HCT116 (cell line): ENCODE results near the gene DDX39B. TPM values are rescaled to one million over a fixed set of nuclear protein-coding genes. Genes with fewer than 3 reads are reported as not detected.

Experiments
- ATAC-seq: fragments of 200-7000 bp; cut with Tn5 transposase; 2 replicates; pipeline ENCODE4 v1.9.1; 2020; ENCODE audit warnings: mild to moderate bottlenecking, moderate library complexity
- BruUV-seq: library from RNA; stranded (reverse); fragments of 400-500 nt; replicated peaks from 2 replicates; lab custom pipeline; 2021; lab: Mats Ljungman, UMichigan
- CTCF ChIA-PET: fragments of 300-600 bp; sonication (Branson Sonifier 250); formaldehyde crosslinking; loops from one replicate; lab custom pipeline; 2021; ENCODE audit warnings: antibody characterized with exemption; lab: Charles Lee
- POLR2A ChIA-PET: fragments of 300-600, 350-600 bp; sonication (Branson Sonifier 250); formaldehyde crosslinking; loops from one replicate; lab custom pipeline; 2021; ENCODE audit warnings: antibody characterized with exemption; lab: Charles Lee
- RAD21 ChIA-PET, 2 experiments: fragments of 300-600 bp; sonication (Branson Sonifier 250); formaldehyde crosslinking; loops; one replicate each; lab custom pipeline; 2023; ENCODE audit warnings: low total read pairs in 2 of 2; ENCODE audit not compliant: uncharacterized antibody in 2 of 2, unreplicated experiment in 2 of 2, low non-redundant PET in 1 of 2; lab: Charles Lee
- DNase-seq: peaks from one replicate; pipeline ENCODE4 v3.0.0-alpha.2; 2010; ENCODE audit warnings: low read depth, low spot score
- H2AFZ ChIP-seq: fragments of 200-600 bp; shearing (Covaris generic), sonication (generic); 2 replicates; pipeline ENCODE4 v1.6.1; 2017; ENCODE audit warnings: low read depth, mixed run types, mixed read lengths, antibody characterized with exemption, low read length; ENCODE audit not compliant: poor library complexity, severe bottlenecking
- H3K27ac ChIP-seq: 2 replicates; pipeline ENCODE4 v1.5.1; 2012; ENCODE audit warnings: low read depth, low read length
- H3K27me3 ChIP-seq: fragments of 200-600 bp; sonication (generic); 2 replicates; pipeline ENCODE4 v1.6.1; 2016; ENCODE audit warnings: mixed run types, low read length, mixed read lengths; ENCODE audit not compliant: insufficient read depth
- H3K36me3 ChIP-seq, 2 experiments: fragments of 200-500 bp in 1 of 2; fragments of 200-600 bp in 1 of 2; sonication (Bioruptor generic) in 1 of 2; sonication (generic) in 1 of 2; 2 replicates each; pipeline versions ENCODE4 v1.5.1 to v1.6.1; 2014 to 2016; ENCODE audit warnings: low read length in 2 of 2, inconsistent platforms in 1 of 2, mixed read lengths in 1 of 2, mixed run types in 1 of 2; ENCODE audit not compliant: insufficient read depth in 2 of 2, control insufficient read depth in 1 of 2
- H3K4me1 ChIP-seq, 2 experiments: fragments of 200-600 bp in 1 of 2; sonication (generic) in 1 of 2; 2 replicates each; pipeline versions ENCODE4 v1.5.1 to v1.6.1; 2012 to 2017; ENCODE audit warnings: low read length in 2 of 2, inconsistent platforms in 1 of 2, mild to moderate bottlenecking in 1 of 2, mixed read lengths in 1 of 2, mixed run types in 1 of 2, moderate library complexity in 1 of 2; ENCODE audit not compliant: insufficient read depth in 2 of 2, control insufficient read depth in 1 of 2
- H3K4me2 ChIP-seq: fragments of 200-600 bp; sonication (generic); 2 replicates; pipeline ENCODE4 v1.6.1; 2017; ENCODE audit warnings: mixed run types, low read length, mixed read lengths
- H3K4me3 ChIP-seq, 2 experiments: fragments of 200-600 bp in 1 of 2; sonication (generic) in 1 of 2; replicated peaks in 1 of 2; 2 replicates each; pipeline ENCODE4 v1.5.1; 2011 to 2016; ENCODE audit warnings: low read length in 2 of 2, control low read depth in 1 of 2, low read depth in 1 of 2, mild to moderate bottlenecking in 1 of 2, mixed read lengths in 1 of 2, mixed run types in 1 of 2
- H3K79me2 ChIP-seq: fragments of 200-600 bp; sonication (generic); 2 replicates; pipeline ENCODE4 v1.6.1; 2017; ENCODE audit warnings: mild to moderate bottlenecking, mixed run types, low read length, moderate library complexity, mixed read lengths; ENCODE audit not compliant: insufficient read depth
- H3K9ac ChIP-seq: fragments of 200-600 bp; sonication (generic); 2 replicates; pipeline ENCODE4 v1.6.1; 2016; ENCODE audit warnings: low read length, mixed read lengths
- H3K9me2 ChIP-seq: fragments of 200-600 bp; sonication (generic), shearing (Covaris generic); 2 replicates; pipeline ENCODE4 v1.6.1; 2017; ENCODE audit warnings: mixed run types, mild to moderate bottlenecking, moderate library complexity; ENCODE audit not compliant: insufficient read depth
- H3K9me3 ChIP-seq, 2 experiments: fragments of 200-500 bp in 1 of 2; fragments of 200-600 bp in 1 of 2; sonication (Bioruptor generic) in 1 of 2; sonication (generic) in 1 of 2; 2 replicates each; pipeline ENCODE4 v1.6.1; 2014 to 2017; ENCODE audit warnings: low read length in 2 of 2, mixed read lengths in 2 of 2, inconsistent platforms in 1 of 2, low read depth in 1 of 2, mild to moderate bottlenecking in 1 of 2, mixed run types in 1 of 2, moderate library complexity in 1 of 2; ENCODE audit not compliant: control insufficient read depth in 1 of 2, insufficient read depth in 1 of 2
- H4K20me1 ChIP-seq: fragments of 200-600 bp; sonication (generic), shearing (Covaris generic); 2 replicates; pipeline ENCODE4 v1.6.1; 2017; ENCODE audit warnings: mixed run types, mild to moderate bottlenecking, moderate library complexity; ENCODE audit not compliant: insufficient read depth
- CTCF ChIP-seq, 3 experiments: fragments of 200-600 bp in 1 of 3; sonication (generic) in 1 of 3; IDR thresholded peaks in 2 of 3; conservative IDR thresholded peaks in 1 of 3; 2 replicates each; pipeline ENCODE4 v1.5.1; 2012 to 2017; ENCODE audit warnings: low read depth in 2 of 3, low read length in 2 of 3, antibody characterized with exemption in 1 of 3, borderline replicate concordance in 1 of 3, control low read depth in 1 of 3, mild to moderate bottlenecking in 1 of 3, mixed read lengths in 1 of 3, mixed run types in 1 of 3, moderate library complexity in 1 of 3; ENCODE audit not compliant: insufficient read depth in 1 of 3
- EGR1 ChIP-seq: IDR thresholded peaks from 2 replicates; pipeline ENCODE4 v1.6.1; 2012; ENCODE audit warnings: low read depth
- ELF1 ChIP-seq: IDR thresholded peaks from 2 replicates; pipeline ENCODE4 v1.6.1; 2012; ENCODE audit warnings: low read depth, borderline replicate concordance
- EZH2 ChIP-seq: fragments of 200-600 bp; sonication (generic); IDR thresholded peaks from 2 replicates; pipeline ENCODE4 v1.6.1; 2017; ENCODE audit warnings: antibody characterized with exemption, mixed run types
- EZH2phosphoT487 ChIP-seq: fragments of 200-600 bp; IDR thresholded peaks from 2 replicates; pipeline ENCODE4 v1.6.1; 2018; ENCODE audit warnings: antibody characterized with exemption, borderline replicate concordance
- POLR2A ChIP-seq: IDR thresholded peaks from 2 replicates; pipeline ENCODE4 v1.7.0; 2011; ENCODE audit warnings: borderline replicate concordance; ENCODE audit not compliant: insufficient read depth, insufficient read length; ENCODE audit errors: extremely low read depth
- RAD21 ChIP-seq: IDR thresholded peaks from 2 replicates; pipeline ENCODE4 v1.6.1; 2012; ENCODE audit warnings: low read depth, mild to moderate bottlenecking
- REST ChIP-seq: IDR thresholded peaks from 2 replicates; pipeline ENCODE4 v1.6.1; 2012; ENCODE audit warnings: low read depth
- intact Hi-C: fragments of 100-400 bp; cut with micrococcal nuclease; formaldehyde crosslinking; loops from 2 replicates; pipeline ENCODE4 v1.10.0; 2022
- total RNA-seq: library from RNA; stranded (reverse); gene quantifications from one replicate; pipeline ENCODE4 v1.2.1, GENCODE V29; 2021; ENCODE audit not compliant: unreplicated experiment

DDX39B gene
- total RNA-seq, 1 experiment from 2014 or later: 545 TPM

- Histone ChIP-seq H3K79me2 (no peaks in the 10 kb centered on the region), H3K9me3 (no peaks in the 10 kb centered on the region), H3K36me3 (no peaks in the 10 kb centered on the region), H3K9ac (no peak overlapping the region), H4K20me1 (no peaks in the 10 kb centered on the region), H3K4me2 (no peak overlapping the region), H2AFZ (no peak overlapping the region), H3K27me3 (no peaks in the 10 kb centered on the region), H3K4me1 (peaks cover 4 to 15% of the 10 kb centered on the region in 2 experiments; a peak in 2 of 4 replicates), H3K4me3 (no peak overlapping the region), H3K9me2 (no peaks in the 10 kb centered on the region), H3K27ac (no peak overlapping the region)
- ATAC-seq (no peak), DNase-seq (no peak)
- ChIA-PET RAD21 (no interaction called here), CTCF (interaction anchor here (0.7 to 7.8 kb wide), 2 partner anchors 18 to 26 kb away, joined by 3 to 70 read pairs; no protein-coding TSS in a partner anchor), POLR2A (no interaction called here)
- no TSS peak for BruUV-seq
- TF ChIP-seq EZH2 (no peak), CTCF (IDR thresholded peaks at IDR 0.05 in 2 of 3, conservative IDR thresholded peaks at IDR 0.05 in 1 of 3; ENCODE audit: borderline replicate concordance in 1 of 3, insufficient read depth in 1 of 3, low read depth in 2 of 3, low read length in 2 of 3) (no peak), EGR1 (no peak), RAD21 (no peak)
- intact Hi-C loops: no loop called here
These were observed 37.3 kb upstream of the DDX39B start for GRCh38 chr6:31579119-31579505.

GRCh38 chr6:31578184-31579118 lies 36.6 kb upstream of the DDX39B start:
- Histone ChIP-seq H3K9ac (no peak overlapping the region), H4K20me1 (no peaks in the 10 kb centered on the region), H2AFZ (no peak overlapping the region), H3K4me2 (no peak overlapping the region), H3K27me3 (no peaks in the 10 kb centered on the region), H3K9me3 (no peaks in the 10 kb centered on the region), H3K4me1 (peaks cover 4 to 18% of the 10 kb centered on the region in 2 experiments; a peak in 2 of 4 replicates), H3K27ac (no peak overlapping the region), H3K36me3 (no peaks in the 10 kb centered on the region), H3K9me2 (no peaks in the 10 kb centered on the region), H3K79me2 (no peaks in the 10 kb centered on the region), H3K4me3 (no peak overlapping the region)
- BruUV-seq: no TSS peak
- ChIA-PET CTCF (interaction anchor here (0.7 kb wide), 1 partner anchor 26 kb away, joined by 3 read pairs; no protein-coding TSS in a partner anchor), POLR2A (no interaction called here), RAD21 (no interaction called here)
- DNase-seq: no peak
- intact Hi-C loops: no loop called here
- no peak for ATAC-seq
- TF ChIP-seq ELF1 (no peak), REST (no peak), POLR2A (no peak), EZH2 (no peak), EZH2phosphoT487 (no peak), CTCF (IDR thresholded peaks at IDR 0.05 in 2 of 3, conservative IDR thresholded peaks at IDR 0.05 in 1 of 3; ENCODE audit: borderline replicate concordance in 1 of 3, insufficient read depth in 1 of 3, low read depth in 2 of 3, low read length in 2 of 3) (no peak), RAD21 (no peak)
